HG03521 (cell line): ENCODE measurements around the gene C4orf17.
A peak's percentile ranks its signal among the peaks of the same experiment; 100 is the strongest.

Experiments used
- ATAC-seq: cut with Tn5 transposase; IDR thresholded peaks from one replicate; pipeline ENCODE4 v1.9.1; 2021; ENCODE audit warnings: mild to moderate bottlenecking, moderate library complexity; ENCODE audit not compliant: unreplicated experiment

Gene C4orf17

GRCh38 chr4:99536848-99537247 lies 26.0 kb downstream of the C4orf17 start:
- no peak for ATAC-seq

- no peak for ATAC-seq
Observed at GRCh38 chr4:99537674-99538073, 26.9 kb downstream of the C4orf17 start.

GRCh38 chr4:99540277-99540939 lies 29.6 kb downstream of the C4orf17 start:
- ATAC-seq = no peak

- ATAC-seq = no peak
Observed at GRCh38 chr4:99552872-99553271, 42.1 kb downstream of the C4orf17 start.

- peak; percentile 90 for ATAC-seq
Observed at GRCh38 chr4:99563310-99564186, 52.7 kb downstream of the C4orf17 start, which contains the start of gene TRMT10A. Gene TRMT10A (minus strand): TSS chr4:99564039. CDS start chr4:99559338, 4,701 bp downstream.

GRCh38 chr4:99564921-99565320 lies 54.1 kb downstream of the C4orf17 start:
- no peak for ATAC-seq

GRCh38 chr4:99571883-99572282 lies 61.1 kb downstream of the C4orf17 start:
- no peak for ATAC-seq

GRCh38 chr4:99572527-99573240 lies 61.9 kb downstream of the C4orf17 start:
- ATAC-seq = no peak

GRCh38 chr4:99573735-99574368 lies 63.0 kb downstream of the C4orf17 start:
- no peak for ATAC-seq

GRCh38 chr4:99574530-99575324 lies 63.9 kb downstream of the C4orf17 start, which contains the start of gene MTTP:
Gene MTTP (plus strand): TSS chr4:99574824. CDS start chr4:99574910, 86 bp downstream.
- peak; percentile 66 for ATAC-seq

GRCh38 chr4:99578714-99579113 lies 67.9 kb downstream of the C4orf17 start:
- no peak for ATAC-seq

- ATAC-seq = no peak
Observed at GRCh38 chr4:99585516-99585915, 74.7 kb downstream of the C4orf17 start.

GRCh38 chr4:99586322-99586721 lies 75.5 kb downstream of the C4orf17 start:
- no peak for ATAC-seq

GRCh38 chr4:99586797-99587196 lies 76.0 kb downstream of the C4orf17 start:
- ATAC-seq = no peak

GRCh38 chr4:99587309-99587708 lies 76.5 kb downstream of the C4orf17 start:
- ATAC-seq = no peak

- ATAC-seq = no peak
Observed at GRCh38 chr4:99587803-99588202, 77.0 kb downstream of the C4orf17 start.

- ATAC-seq = no peak
Observed at GRCh38 chr4:99591757-99592156, 80.9 kb downstream of the C4orf17 start.
